NAMALWA (cell line): ENCODE measurements around the gene CDK19.
"Not testable (repeated sequence)": the region's sequence is repeated elsewhere in the genome, so short reads cannot be mapped to it uniquely, and the experiment has no call there.

ENCODE experiments used
- DNase-seq: peaks from one replicate; pipeline ENCODE4 v3.0.0-alpha.2; 2015; ENCODE audit warnings: low spot score

The CDK19 gene

GRCh38 chr6:110620065-110620464 lies 195.2 kb downstream of the CDK19 start:
- no peak for DNase-seq

- DNase-seq = no peak
Measured at GRCh38 chr6:110619275-110619908, 195.9 kb downstream of the CDK19 start.

DNA sequence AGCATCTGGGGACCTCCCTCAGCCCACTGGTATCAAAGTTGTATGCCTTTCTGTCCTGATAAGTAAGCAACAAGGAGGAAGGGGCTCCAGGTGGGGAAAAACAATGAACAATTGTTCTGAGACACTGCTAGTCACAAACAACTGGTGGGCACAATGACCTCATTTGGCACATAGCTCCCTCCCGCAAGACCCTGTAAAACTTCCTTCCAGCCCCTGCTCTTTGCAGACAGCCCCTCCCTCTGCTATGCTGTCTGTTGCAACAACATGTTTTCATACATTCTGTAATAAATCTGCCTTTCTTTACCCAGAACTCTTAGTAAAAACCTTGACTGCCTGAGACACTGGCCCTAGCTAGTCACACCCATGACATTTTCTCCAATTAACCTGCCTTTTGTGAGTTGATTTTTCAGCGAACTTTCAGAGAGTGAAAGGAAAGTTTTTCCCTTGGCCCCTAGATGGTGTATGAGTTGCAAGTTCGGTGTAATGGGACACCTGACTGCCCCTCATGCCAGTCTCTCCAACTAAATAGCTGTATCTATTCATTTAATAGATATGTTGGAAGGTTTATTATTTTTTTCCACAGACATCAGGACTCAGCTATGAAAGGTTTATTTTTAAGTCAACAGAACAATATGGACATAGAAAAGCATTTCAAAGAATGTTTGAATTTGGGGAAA lies 196.5 kb downstream of the CDK19 start:
- peak; percentile 19 for DNase-seq

DNA sequence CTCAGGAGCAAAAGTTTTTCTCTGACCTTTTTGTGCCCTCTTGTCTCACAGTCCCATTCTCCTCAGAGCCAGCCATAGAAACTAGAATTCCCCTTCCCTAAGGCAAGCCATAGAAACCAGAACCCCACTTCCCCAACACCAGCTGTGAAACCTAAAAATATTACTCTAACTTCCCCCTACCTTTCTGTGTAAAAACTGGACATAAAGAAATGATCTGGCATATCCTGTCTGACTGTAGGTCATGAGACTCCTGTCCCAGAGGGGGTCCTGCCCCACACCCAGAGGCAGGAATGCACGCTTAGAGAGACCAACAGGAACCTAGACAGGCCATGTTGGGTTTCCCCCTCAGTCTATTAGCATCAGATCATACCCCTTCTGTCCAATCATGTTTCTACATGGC lies 198.2 kb downstream of the CDK19 start:
- no peak for DNase-seq

GRCh38 chr6:110615722-110616121 lies 199.5 kb downstream of the CDK19 start:
- no peak for DNase-seq

GRCh38 chr6:110614586-110614985 lies 200.7 kb downstream of the CDK19 start:
- DNase-seq = no peak

GRCh38 chr6:110614106-110614505 lies 201.2 kb downstream of the CDK19 start:
- DNase-seq = no peak

- DNase-seq = no peak
Measured at GRCh38 chr6:110613356-110613755, 201.9 kb downstream of the CDK19 start.

DNA sequence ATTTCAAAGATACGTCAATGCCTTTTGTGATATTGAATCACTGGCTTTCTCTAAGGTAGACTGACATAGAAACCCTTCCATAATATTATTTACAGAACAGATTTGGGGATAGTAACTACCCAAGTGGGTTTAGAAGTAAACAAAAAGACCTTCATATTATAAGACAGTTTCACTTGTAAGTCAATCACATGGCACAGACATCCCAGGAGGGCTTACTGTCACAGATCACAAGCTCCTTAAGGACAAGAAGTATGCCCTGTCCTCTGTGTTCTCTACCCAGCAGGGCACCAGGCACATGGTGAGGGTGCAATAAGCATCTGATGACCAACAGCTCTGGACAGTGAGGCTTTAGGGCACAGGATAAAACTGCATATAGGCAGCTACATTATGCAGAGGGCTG lies 203.0 kb downstream of the CDK19 start:
- no peak for DNase-seq

- DNase-seq = no peak
Measured at GRCh38 chr6:110609101-110609500, 206.2 kb downstream of the CDK19 start.

DNA sequence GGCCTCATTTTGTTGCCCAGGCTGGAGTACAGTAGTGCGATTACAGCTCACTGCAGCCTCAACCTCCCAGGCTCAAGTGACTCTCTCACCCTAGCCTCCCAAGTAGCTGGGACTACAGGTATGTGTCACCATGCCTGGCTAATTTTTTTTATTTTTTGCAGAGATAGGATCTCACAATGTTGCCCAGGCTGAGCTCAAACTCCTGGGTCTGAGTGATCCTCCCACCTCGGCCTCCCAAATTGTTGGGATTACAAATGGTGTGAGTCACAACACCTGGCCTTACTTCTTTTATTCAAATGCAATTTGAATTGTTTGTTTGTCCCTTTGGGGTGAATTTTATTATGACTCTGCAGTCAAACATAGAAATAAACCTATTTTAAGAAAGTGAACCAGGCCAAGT lies 207.1 kb downstream of the CDK19 start:
- DNase-seq = no peak

DNA sequence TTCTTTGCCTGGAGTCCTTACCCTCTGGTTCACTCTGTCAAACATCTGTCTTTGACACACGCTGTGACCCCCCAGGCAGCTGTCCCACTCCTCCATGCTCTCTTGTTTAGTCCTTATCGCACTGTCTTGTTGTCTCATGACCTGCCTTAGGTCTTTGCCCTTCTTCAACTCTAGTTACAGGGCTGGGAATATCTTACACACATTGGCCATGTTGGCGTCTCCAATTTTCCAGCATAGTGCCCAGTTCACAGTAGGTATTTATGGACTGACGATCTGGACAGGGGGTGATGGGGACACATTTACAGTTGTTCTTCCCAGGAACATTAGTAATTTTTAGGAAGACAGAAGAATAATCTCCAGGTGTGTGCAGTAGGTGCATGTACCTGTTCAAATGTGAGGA lies 209.1 kb downstream of the CDK19 start:
- DNase-seq = no peak

DNA sequence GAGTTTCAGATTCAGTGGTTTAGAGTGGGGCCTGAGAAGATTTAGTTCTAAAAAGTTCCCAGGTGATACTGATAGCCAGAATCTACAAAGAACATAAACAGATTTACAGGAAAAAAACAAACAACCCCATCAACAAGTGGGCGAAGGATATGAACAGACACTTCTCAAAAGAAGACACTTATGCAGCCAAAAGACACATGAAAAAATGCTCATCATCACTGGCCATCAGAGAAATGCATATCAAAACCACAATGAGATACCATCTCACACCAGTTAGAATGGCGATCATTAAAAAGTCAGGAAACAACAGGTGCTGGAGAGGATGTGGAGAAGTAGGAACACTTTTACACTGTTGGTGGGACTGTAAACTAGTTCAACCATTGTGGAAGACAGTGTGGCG lies 214.6 kb downstream of the CDK19 start:
- DNase-seq = not testable (repeated sequence)

DNA sequence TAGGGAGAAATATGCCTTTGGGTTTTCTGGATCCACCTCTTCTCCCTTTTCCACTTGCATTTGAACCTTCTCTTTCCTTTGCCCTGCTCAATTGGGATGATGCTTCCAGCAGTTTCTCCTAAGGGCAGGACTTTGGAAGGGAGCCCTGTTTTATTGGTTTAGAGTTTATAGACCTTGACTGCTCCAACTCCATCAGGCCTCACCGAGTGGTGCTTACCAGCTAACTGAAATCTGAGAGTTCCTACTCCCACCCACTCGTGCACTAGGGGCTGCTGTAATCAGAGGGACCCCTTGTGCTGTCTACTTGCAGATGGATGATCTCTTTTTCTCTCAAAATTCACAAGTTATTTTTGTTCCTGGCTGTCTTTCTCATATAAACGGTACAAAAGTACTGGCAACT lies 217.5 kb downstream of the CDK19 start:
- DNase-seq = no peak

GRCh38 chr6:110596354-110596753 lies 218.9 kb downstream of the CDK19 start:
- no peak for DNase-seq

DNA sequence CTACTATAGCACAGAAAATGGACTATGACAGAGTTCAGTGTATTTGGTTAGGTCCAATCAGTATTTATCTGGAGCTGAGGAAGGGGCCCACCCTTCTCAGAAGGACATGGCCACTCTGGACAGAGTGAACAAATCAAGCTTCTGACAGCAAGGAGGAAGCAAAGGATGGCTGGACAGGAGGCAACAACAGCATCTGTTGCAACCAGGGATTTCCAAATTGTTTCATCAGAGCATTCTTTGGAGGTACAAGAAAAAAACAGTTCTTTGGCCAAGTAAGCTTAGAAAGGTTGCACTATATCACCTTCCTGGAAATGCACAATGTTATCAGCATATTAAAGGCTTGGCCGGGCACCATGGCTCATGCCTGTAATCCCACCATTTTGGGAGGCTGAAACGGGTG lies 220.2 kb downstream of the CDK19 start:
- no peak for DNase-seq

- DNase-seq = no peak
Measured at GRCh38 chr6:110593637-110594036, 221.6 kb downstream of the CDK19 start.

DNA sequence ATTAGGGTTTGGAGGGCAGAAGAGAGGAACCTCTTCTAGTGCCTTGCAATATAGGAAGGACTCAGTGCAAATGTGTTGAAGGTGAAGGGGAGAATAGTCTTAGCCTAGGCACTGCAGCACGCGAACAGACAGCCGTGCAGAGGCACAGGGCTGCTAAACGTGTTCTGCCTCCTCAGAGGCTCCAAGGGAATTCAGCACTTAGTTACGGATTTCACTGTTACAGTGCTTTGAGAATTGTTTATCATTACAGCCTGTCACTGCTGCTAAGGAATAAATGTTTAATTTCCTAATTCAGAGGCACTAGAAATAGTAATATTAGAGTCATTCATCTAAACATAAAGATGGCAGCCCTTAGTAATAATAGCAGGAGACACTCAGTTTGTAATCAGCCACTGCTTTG lies 222.5 kb downstream of the CDK19 start:
- no peak for DNase-seq

DNA sequence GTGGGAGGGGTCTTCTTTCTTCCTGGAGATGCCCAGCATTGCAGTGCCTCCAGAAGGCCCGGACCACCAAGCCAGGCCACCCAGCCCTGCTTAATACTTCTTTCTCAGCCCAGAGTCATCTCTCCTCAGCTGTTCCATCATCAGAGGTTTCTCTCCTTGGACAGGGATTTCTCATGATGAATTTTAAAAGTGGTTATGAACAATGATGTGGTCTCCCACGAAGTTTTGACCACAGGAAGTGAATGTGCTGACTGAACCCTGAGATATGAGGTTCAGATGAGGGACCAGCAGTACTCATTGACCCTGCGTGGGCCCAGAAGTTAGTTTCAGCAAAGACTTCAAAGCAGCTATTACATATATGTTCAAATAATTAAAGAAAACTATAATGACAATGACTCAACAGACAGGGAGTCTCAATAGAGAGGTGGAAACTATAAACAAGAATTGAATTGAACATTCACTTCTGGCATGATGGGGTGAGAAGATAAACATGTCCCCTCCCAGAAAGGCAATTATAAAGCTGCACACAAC lies 224.4 kb downstream of the CDK19 start:
- DNase-seq = no peak

GRCh38 chr6:110589865-110590513 lies 225.3 kb downstream of the CDK19 start:
- DNase-seq = no peak

- no peak for DNase-seq
Measured at GRCh38 chr6:110587328-110587727, 227.9 kb downstream of the CDK19 start.

DNA sequence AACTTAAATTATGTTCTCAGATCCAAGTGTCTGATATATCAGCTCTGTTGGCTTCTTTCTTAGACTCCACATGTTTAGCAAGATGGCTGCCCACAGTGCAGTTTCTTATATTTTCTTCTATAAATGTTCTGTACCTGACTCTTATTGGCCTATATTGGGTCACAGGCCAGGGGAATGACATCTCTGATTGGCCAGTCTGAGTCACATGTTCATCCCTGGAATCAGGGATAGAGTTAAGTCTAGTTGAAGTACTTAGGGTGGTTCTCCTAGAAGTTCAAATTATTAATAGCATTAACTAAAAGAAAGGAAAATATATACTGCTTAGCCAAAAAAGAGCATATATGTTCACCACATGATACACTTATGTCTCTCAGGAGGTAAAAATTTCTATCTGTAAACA lies 233.6 kb downstream of the CDK19 start:
- peak; percentile 15 for DNase-seq

GRCh38 chr6:110577596-110578167 lies 237.6 kb downstream of the CDK19 start:
- not testable (repeated sequence) for DNase-seq
